Measurements from ENCODE around the gene ADAMTS10.

GRCh38 chr19:8629184-8629583 is 18.7 kb upstream of the ADAMTS10 start:
- no peak for TF ChIP-seq POLR2A (IDR thresholded peaks at IDR 0.05)
- no peak for TF ChIP-seq CTCF (IDR thresholded peaks at IDR 0.05)
